HepG2 (cell line): ENCODE data around the gene SLC13A3. TPM values are rescaled to one million over a fixed set of nuclear protein-coding genes. Genes with fewer than 3 reads are reported as not detected.

Experiments used
- HDAC1 ChIP-seq: sonication (generic); formaldehyde crosslinking; IDR thresholded peaks from 2 replicates; pipeline ENCODE4 v1.5.1; 2020; ENCODE audit warnings: mild to moderate bottlenecking, missing genetic modification reagents
- NFYC ChIP-seq: IDR thresholded peaks from 2 replicates; pipeline ENCODE4 v1.6.1; 2016; ENCODE audit warnings: missing genetic modification reagents, missing compliant biosample characterization
- RARG ChIP-seq: sonication (generic); formaldehyde crosslinking; IDR thresholded peaks from 2 replicates; pipeline ENCODE4 v1.4.0; 2020; ENCODE audit warnings: low read depth, mild to moderate bottlenecking, missing genetic modification reagents
- SMC3 ChIP-seq: IDR thresholded peaks from 2 replicates; pipeline ENCODE4 v1.6.1; 2011; ENCODE audit warnings: low read length, improper control_type of control experiment
- ZNF160 ChIP-seq: sonication (generic); formaldehyde crosslinking; IDR thresholded peaks from 2 replicates; pipeline ENCODE4 v1.8.0; 2022; ENCODE audit warnings: mild to moderate bottlenecking, inconsistent platforms, missing genetic modification reagents
- ZNF460 ChIP-seq: sonication (generic); formaldehyde crosslinking; IDR thresholded peaks from 2 replicates; pipeline ENCODE4 v1.5.1; 2020; ENCODE audit warnings: missing genetic modification reagents, mild to moderate bottlenecking, borderline replicate concordance
- polyA plus RNA-seq, 8 experiments: library from polyadenylated mRNA; depleted of rRNA in 3 of 8; stranded (reverse) in 7 of 8; unstranded in 1 of 8; fragments of >200 nt; fragmentation: Illumina TruSeq in 4 of 8; extraction: Trizol in 4 of 8; gene quantifications; 2 replicates each; pipeline versions ENCODE4 v1.2.1 to v1.2.3, GENCODE V29; 2011 to 2016; ENCODE audit warnings: low read depth in 4 of 8, missing spikeins in 1 of 8, mixed read lengths in 1 of 8; ENCODE audit not compliant: insufficient read depth in 1 of 8
- total RNA-seq, 5 experiments: library from RNA; depleted of rRNA; stranded (reverse); fragments of >200 nt; fragmentation: Illumina TruSeq; extraction: Trizol; gene quantifications; 2 replicates each; pipeline ENCODE4 v1.2.3, GENCODE V29; 2016; ENCODE audit warnings: low read depth in 1 of 5
- TF ChIP-seq, protein P1 (sequence below): IDR thresholded peaks from 2 replicates; pipeline ENCODE4 v1.6.1; 2016; ENCODE audit warnings: missing biosample characterization, missing genetic modification reagents, low read depth
- TF ChIP-seq, protein P2 (sequence below): sonication (generic); formaldehyde crosslinking; IDR thresholded peaks from 2 replicates; pipeline ENCODE4 v1.5.0; 2020; ENCODE audit warnings: missing genetic modification reagents

Gene SLC13A3
- total and polyA plus RNA-seq, 2 of the 13 experiments (the other 11 are each of a cell fraction or from before 2014, with no cell fraction given) = 66.5 to 76.0 TPM

DNA sequence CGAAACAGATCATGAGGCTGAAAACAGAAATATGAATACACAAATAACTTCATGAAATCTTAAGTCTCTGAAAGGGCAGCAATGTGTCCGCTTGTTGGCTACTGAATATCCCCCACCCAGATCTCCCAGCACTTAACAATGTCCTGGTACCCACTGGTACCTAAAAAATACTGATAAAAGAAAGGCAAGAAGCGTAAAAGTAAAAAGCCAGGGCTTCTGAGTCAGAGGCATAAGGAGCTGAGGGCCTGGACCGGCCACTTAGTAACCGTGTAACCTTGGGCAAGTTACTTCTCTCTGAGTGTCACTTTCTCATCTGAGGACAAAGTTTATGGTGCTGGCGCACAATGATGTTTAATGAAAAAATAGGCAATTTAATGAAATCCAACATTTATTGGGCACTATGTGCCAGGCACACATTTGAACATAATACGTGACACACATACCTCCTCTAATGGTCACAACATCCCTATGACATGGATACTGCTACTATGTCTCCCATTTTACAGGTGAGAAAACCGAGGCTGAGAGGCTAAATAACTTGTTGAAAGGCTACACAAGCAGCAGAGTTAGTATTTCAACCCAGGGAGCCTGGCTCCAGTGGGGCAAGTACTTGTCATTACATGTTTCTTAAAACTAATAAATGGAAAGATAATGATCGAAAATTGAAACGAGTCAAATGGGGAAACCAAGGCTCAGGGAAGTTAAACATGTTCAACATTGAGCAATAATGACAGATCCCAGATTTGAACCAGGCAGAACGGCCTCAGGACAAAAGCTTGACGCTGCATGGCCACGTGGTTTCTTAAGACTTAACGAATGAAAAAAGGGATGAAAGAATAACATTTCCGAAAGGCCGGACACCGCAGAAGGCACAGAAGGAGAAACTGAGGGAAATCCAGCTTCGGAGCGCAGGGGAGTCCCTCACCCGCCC is 37.2 kb upstream of the SLC13A3 start (continued):
- TF ChIP-seq, protein P1, sequence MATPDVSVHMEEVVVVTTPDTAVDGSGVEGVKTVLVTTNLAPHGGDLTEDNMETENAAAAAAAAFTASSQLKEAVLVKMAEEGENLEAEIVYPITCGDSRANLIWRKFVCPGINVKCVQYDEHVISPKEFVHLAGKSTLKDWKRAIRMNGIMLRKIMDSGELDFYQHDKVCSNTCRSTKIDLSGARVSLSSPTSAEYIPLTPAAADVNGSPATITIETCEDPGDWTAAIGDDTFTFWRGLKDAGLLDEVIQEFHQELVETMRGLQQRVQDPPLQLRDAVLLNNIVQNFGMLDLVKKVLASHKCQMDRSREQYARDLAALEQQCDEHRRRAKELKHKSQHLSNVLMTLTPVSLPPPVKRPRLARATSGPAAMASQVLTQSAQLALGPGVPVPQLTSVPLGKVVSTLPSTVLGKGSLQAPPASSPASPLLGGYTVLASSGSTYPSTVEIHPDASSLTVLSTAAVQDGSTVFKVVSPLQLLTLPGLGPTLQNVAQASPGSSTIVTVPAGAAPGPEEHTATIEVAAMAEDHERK (CRISPR knock-in tag) = no peak
- no peak for TF ChIP-seq NFYC (CRISPR knock-in tag)
- TF ChIP-seq ZNF160 (CRISPR knock-in tag) = no peak
- no peak for TF ChIP-seq HDAC1 (CRISPR knock-in tag)
- no peak for TF ChIP-seq SMC3
- TF ChIP-seq, protein P2, sequence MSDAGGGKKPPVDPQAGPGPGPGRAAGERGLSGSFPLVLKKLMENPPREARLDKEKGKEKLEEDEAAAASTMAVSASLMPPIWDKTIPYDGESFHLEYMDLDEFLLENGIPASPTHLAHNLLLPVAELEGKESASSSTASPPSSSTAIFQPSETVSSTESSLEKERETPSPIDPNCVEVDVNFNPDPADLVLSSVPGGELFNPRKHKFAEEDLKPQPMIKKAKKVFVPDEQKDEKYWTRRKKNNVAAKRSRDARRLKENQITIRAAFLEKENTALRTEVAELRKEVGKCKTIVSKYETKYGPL (CRISPR knock-in tag) = no peak
- TF ChIP-seq ZNF460 = no peak
- TF ChIP-seq RARG (CRISPR knock-in tag) = peak; percentile 92; the same call in 1 of the 2 replicates
